Cardiac fibroblast (primary cell): Measurements from ENCODE around the gene MAIP1.

Experiments used
- DNase-seq, 2 donors: peaks; one replicate each; pipeline versions ENCODE4 v3.0.0 to v3.0.0-alpha.2; 2010; ENCODE audit warnings: low read depth in 2 of 2
- H3K4me3 ChIP-seq, 2 donors: replicated peaks in 1 of 2; 1 replicate in 1 of 2; 2 replicates in 1 of 2; pipeline ENCODE4 v1.5.1; 2011; ENCODE audit warnings: low read depth in 2 of 2, low read length in 2 of 2, mild to moderate bottlenecking in 2 of 2, moderate library complexity in 1 of 2
- CTCF ChIP-seq: IDR thresholded peaks from one replicate; pipeline ENCODE4 v1.5.1; 2011; ENCODE audit warnings: low read depth, mild to moderate bottlenecking, low read length, inconsistent platforms

Gene MAIP1

GRCh38 chr2:199979398-199979797 lies 24.0 kb downstream of the MAIP1 start:
- peak overlapping the region in 1 of 2 donors; percentile 0 for H3K4me3 ChIP-seq
- no peak for DNase-seq
- no peak for TF ChIP-seq CTCF

GRCh38 chr2:199979832-199980628 lies 24.6 kb downstream of the MAIP1 start:
- peak overlapping the region; percentile 0 to 34 for H3K4me3 ChIP-seq
- TF ChIP-seq CTCF = peak; percentile 75
- DNase-seq = peak; percentile 87 to 88

- TF ChIP-seq CTCF = no peak
- no peak for DNase-seq
- no peak overlapping the region for H3K4me3 ChIP-seq
These were observed 26.9 kb downstream of the MAIP1 start for GRCh38 chr2:199982126-199982843.

- no peak overlapping the region for H3K4me3 ChIP-seq
- DNase-seq = no peak
- TF ChIP-seq CTCF = no peak
These were observed 28.2 kb downstream of the MAIP1 start for GRCh38 chr2:199983534-199983933.

GRCh38 chr2:199984159-199984558 lies 28.8 kb downstream of the MAIP1 start:
- DNase-seq = no peak
- no peak for TF ChIP-seq CTCF
- H3K4me3 ChIP-seq = no peak overlapping the region

- no peak for TF ChIP-seq CTCF
- DNase-seq = no peak
These were observed 29.4 kb downstream of the MAIP1 start for GRCh38 chr2:199984755-199985154.

More at GRCh38 chr2:199984755-199985154, 29.4 kb downstream of the MAIP1 start:
- no peak overlapping the region for H3K4me3 ChIP-seq
